AG09309 (cell line): ENCODE measurements around the gene IFRD2.
A peak's percentile ranks its signal among the peaks of the same experiment; 100 is the strongest.

Source experiments
- DNase-seq: peaks from one replicate; pipeline ENCODE4 v3.0.0-alpha.2; 2010; ENCODE audit warnings: low read depth
- H3K4me3 ChIP-seq: 2 replicates; pipeline ENCODE4 v1.5.1; 2011; ENCODE audit warnings: mild to moderate bottlenecking, low read depth, low read length, moderate library complexity; ENCODE audit not compliant: control insufficient read depth
- TF ChIP-seq, protein P1 (sequence below): IDR thresholded peaks from 2 replicates; pipeline ENCODE4 v1.5.1; 2011; ENCODE audit warnings: mild to moderate bottlenecking, low read depth, low read length, inconsistent platforms; ENCODE audit not compliant: insufficient read depth, control insufficient read depth; ENCODE audit errors: missing control alignments

Gene IFRD2

DNA sequence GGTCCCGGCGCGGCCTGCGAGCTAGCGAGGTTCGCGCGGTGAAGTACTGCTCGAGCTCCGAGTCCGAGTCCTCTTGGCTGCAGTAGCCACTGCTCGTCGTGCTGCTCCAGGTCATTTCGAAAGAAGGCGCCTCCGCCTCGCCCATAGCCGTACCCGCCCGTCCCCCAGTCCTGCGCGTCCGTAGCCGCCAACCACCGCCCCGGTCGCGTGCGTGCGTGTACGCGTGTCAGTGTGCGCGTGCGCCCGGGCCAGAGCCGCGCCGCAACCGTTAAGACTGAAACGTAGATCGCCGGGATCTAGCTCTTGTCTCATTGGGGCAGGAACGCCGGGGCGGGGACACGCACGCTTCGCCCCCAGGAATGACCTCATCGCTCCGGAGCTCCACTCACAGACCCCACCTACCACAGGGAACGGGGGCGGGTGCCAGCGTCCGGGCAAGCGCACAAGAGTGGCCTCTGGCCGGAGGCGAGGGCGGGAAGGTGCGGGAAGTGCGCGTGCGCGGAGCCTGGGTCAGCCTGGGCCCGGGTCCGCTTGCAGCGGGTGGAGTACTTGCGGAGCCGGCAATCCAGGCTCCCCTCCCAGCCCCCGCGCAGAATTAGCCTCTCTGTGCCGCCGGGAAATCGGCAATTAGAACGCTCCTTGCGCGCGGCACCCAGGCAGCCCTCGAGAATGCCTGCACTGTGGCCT lies 45.1 kb upstream of the IFRD2 start:
- H3K4me3 ChIP-seq: peak overlapping the region; percentile 90
- DNase-seq: peak; percentile 98
- TF ChIP-seq, protein P1, sequence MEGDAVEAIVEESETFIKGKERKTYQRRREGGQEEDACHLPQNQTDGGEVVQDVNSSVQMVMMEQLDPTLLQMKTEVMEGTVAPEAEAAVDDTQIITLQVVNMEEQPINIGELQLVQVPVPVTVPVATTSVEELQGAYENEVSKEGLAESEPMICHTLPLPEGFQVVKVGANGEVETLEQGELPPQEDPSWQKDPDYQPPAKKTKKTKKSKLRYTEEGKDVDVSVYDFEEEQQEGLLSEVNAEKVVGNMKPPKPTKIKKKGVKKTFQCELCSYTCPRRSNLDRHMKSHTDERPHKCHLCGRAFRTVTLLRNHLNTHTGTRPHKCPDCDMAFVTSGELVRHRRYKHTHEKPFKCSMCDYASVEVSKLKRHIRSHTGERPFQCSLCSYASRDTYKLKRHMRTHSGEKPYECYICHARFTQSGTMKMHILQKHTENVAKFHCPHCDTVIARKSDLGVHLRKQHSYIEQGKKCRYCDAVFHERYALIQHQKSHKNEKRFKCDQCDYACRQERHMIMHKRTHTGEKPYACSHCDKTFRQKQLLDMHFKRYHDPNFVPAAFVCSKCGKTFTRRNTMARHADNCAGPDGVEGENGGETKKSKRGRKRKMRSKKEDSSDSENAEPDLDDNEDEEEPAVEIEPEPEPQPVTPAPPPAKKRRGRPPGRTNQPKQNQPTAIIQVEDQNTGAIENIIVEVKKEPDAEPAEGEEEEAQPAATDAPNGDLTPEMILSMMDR: no peak

GRCh38 chr3:50336452-50337174 lies 44.4 kb upstream of the IFRD2 start:
- DNase-seq: no peak
- TF ChIP-seq, protein P1: no peak
- peak overlapping the region; percentile 90 for H3K4me3 ChIP-seq

- DNase-seq: no peak
- no peak overlapping the region for H3K4me3 ChIP-seq
- TF ChIP-seq, protein P1: no peak
Observed at GRCh38 chr3:50334339-50335075, 42.3 kb upstream of the IFRD2 start.

DNA sequence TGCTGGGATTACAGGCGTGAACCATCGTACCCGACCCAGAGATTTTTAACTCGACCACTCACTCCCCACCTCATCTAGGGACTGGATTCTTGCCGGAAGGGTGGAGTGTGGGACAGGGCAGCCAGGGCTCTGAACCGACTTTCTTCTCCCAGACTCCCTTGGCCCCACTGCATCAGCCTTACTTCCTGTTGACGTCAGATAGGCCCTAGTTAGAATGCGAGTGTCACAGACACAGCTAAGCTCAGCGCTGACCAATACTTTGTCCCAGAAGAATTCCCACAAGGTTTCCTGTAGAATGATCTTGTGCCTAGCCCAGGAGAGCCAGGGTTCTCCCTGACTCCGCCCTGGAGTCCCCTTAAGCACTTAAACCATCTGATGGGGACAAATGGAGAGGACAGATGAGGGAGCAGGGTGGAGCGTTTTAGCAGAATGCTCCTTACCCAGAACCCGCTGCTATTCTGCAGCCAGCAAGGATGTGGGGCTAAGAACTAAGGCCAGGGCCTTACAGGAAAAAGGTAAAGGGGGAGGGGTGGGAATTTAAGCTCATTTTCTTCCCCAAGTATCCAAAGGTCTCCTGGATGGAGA lies 41.6 kb upstream of the IFRD2 start:
- H3K4me3 ChIP-seq: no peak overlapping the region
- DNase-seq: peak; percentile 45
- TF ChIP-seq, protein P1: no peak

GRCh38 chr3:50331364-50331907 lies 39.2 kb upstream of the IFRD2 start:
- H3K4me3 ChIP-seq: no peak overlapping the region
- no peak for DNase-seq
- TF ChIP-seq, protein P1: no peak

- TF ChIP-seq, protein P1: no peak
- no peak overlapping the region for H3K4me3 ChIP-seq
- DNase-seq: no peak
Observed at GRCh38 chr3:50330330-50330729, 38.1 kb upstream of the IFRD2 start.
